Measurements from ENCODE around the gene ZNF385A. TPM values are rescaled to one million over a fixed set of nuclear protein-coding genes. Genes with fewer than 3 reads are reported as not detected.
A peak's percentile ranks its signal among the peaks of the same experiment; 100 is the strongest.

ZNF385A gene
- total RNA-seq, 4 donors from 2014 or later, result 3.3 to 21.0 (median 18.3) TPM

DNA sequence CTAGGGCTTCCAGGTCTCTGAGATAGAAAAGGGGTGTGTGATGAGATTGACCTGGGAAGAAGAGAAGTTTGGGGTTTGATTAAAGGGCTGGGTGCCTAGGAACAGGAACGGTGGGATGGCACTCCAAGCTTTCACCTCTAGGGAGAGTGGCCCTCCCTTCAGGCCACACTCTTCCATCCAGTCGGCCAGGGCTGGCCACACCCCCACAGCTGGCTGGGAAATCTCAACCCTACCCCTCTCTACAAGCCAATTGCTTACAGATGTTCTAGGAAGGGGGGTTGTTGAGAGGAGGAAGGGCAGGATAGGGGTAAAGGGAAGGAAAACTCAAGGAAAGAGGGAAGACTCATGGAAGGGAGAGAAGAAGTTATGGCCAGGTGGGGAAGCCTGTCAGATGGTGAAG, 41.2 kb upstream of the ZNF385A start:
- Histone ChIP-seq H3K27ac (peak overlapping the region in 2 of 4 donors; percentile 41), H3K36me3 (no peaks in the 10 kb centered on the region), H3K4me3 (no peak overlapping the region), H3K4me1 (peaks cover 20 to 32% of the 10 kb centered on the region in 2 donors), H3K9me3 (no peaks in the 10 kb centered on the region), H3K27me3 (no peaks in the 10 kb centered on the region)
- DNase-seq (no peak), ATAC-seq (no peak)
- TF ChIP-seq, protein P1, sequence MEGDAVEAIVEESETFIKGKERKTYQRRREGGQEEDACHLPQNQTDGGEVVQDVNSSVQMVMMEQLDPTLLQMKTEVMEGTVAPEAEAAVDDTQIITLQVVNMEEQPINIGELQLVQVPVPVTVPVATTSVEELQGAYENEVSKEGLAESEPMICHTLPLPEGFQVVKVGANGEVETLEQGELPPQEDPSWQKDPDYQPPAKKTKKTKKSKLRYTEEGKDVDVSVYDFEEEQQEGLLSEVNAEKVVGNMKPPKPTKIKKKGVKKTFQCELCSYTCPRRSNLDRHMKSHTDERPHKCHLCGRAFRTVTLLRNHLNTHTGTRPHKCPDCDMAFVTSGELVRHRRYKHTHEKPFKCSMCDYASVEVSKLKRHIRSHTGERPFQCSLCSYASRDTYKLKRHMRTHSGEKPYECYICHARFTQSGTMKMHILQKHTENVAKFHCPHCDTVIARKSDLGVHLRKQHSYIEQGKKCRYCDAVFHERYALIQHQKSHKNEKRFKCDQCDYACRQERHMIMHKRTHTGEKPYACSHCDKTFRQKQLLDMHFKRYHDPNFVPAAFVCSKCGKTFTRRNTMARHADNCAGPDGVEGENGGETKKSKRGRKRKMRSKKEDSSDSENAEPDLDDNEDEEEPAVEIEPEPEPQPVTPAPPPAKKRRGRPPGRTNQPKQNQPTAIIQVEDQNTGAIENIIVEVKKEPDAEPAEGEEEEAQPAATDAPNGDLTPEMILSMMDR (IDR thresholded peaks at IDR 0.05 in 4 of 5, conservative IDR thresholded peaks at IDR 0.05 in 1 of 5), result no peak
- no peak for TF ChIP-seq POLR2A (IDR thresholded peaks at IDR 0.05)
- in situ Hi-C loops (cut with MboI; ENCODE audit: low sequenced_read_pairs in 4 of 4), result no loop called here
- intact Hi-C loops (cut with DNase I; ENCODE audit: low total_unique reads), result no loop called here

DNA sequence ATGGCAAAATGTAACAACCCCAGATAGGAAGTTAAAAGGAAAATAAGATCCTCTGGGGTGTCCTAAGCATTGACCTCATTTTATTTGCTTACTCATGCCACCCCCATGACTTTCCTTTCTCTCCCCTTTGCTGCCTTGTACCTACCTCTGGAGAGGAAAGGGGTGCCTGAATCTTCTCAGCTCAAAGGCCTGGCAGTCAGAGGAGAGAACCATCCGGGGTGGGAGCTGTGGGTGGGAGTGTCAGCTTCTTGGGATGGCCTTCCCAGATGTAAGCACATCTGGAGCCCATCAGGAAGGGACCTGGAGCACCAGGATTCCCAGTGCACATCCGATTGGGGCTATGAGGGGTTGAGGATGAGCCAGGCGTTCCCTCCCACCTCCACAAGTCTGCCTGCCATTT, 39.7 kb upstream of the ZNF385A start:
- in situ Hi-C loops (cut with MboI; ENCODE audit: low sequenced_read_pairs in 4 of 4), result no loop called here
- peak overlapping the region; percentile 28 to 33 (median 32) for H3K27ac ChIP-seq
- no peak for ATAC-seq

GRCh38 chr12:54423816-54424150, 39.2 kb upstream of the ZNF385A start:
- TF ChIP-seq, protein P1 (IDR thresholded peaks at IDR 0.05 in 4 of 5, conservative IDR thresholded peaks at IDR 0.05 in 1 of 5), result no peak
- TF ChIP-seq POLR2A (IDR thresholded peaks at IDR 0.05), result no peak
- in situ Hi-C loops (cut with MboI; ENCODE audit: low sequenced_read_pairs in 4 of 4), result no loop called here
- Histone ChIP-seq H3K4me3 (no peak overlapping the region), H3K27ac (peak overlapping the region in 2 of 4 donors; percentile 28 to 33), H3K4me1 (peaks cover 23 to 37% of the 10 kb centered on the region in 2 donors), H3K27me3 (peaks cover 0 to 5% (median 0%) of the 10 kb centered on the region in 3 donors), H3K36me3 (no peaks in the 10 kb centered on the region), H3K9me3 (no peaks in the 10 kb centered on the region)
- ATAC-seq (no peak), DNase-seq (no peak)
- intact Hi-C loops (cut with DNase I; ENCODE audit: low total_unique reads), result no loop called here

More for the DNA sequence above, 39.7 kb upstream of the ZNF385A start:
- no peak for TF ChIP-seq POLR2A (IDR thresholded peaks at IDR 0.05)
- TF ChIP-seq, protein P1 (IDR thresholded peaks at IDR 0.05 in 4 of 5, conservative IDR thresholded peaks at IDR 0.05 in 1 of 5), result no peak
- DNase-seq, result no peak
- Histone ChIP-seq H3K27me3 (peaks cover 0 to under 1% (median 0%) of the 10 kb centered on the region in 3 donors), H3K36me3 (no peaks in the 10 kb centered on the region), H3K9me3 (no peaks in the 10 kb centered on the region), H3K4me3 (no peak overlapping the region), H3K4me1 (peaks cover 25 to 41% of the 10 kb centered on the region in 2 donors)
- intact Hi-C loops (cut with DNase I; ENCODE audit: low total_unique reads), result no loop called here

GRCh38 chr12:54421879-54422250, 37.3 kb upstream of the ZNF385A start:
- no peaks in the 10 kb centered on the region for H3K9me3 ChIP-seq
- peaks cover 5 to 32% of the 10 kb centered on the region in 2 donors for H3K4me1 ChIP-seq
- in situ Hi-C loops (cut with MboI; ENCODE audit: low sequenced_read_pairs in 4 of 4) (no loop called here), intact Hi-C loops (cut with DNase I; ENCODE audit: low total_unique reads) (no loop called here)
- peak overlapping the region; percentile 79 to 97 (median 88) for H3K27ac ChIP-seq
- peaks cover 0 to 5% (median 0%) of the 10 kb centered on the region in 3 donors for H3K27me3 ChIP-seq
- H3K36me3 ChIP-seq, result no peaks in the 10 kb centered on the region
- H3K4me3 ChIP-seq, result no peak overlapping the region
- no peak for DNase-seq
- no peak for ATAC-seq
- TF ChIP-seq POLR2A (IDR thresholded peaks at IDR 0.05), result no peak
- TF ChIP-seq, protein P1 (IDR thresholded peaks at IDR 0.05 in 4 of 5, conservative IDR thresholded peaks at IDR 0.05 in 1 of 5), result no peak
